B cell (primary cell): Measurements from ENCODE around the gene HMGN3. TPM values are rescaled to one million over a fixed set of nuclear protein-coding genes. Genes with fewer than 3 reads are reported as not detected.

Source experiments
- ATAC-seq: fragments of 200-7000 bp; cut with Tn5 transposase; one replicate; pipeline ENCODE4 v1.10.0; 2021; ENCODE audit warnings: low read depth, mild to moderate bottlenecking, moderate number of reproducible peaks, moderate library complexity
- CTCF ChIA-PET: fragments of 350-600 bp; sonication (Branson Sonifier 250); formaldehyde crosslinking; loops from one replicate; lab custom pipeline; 2021; ENCODE audit warnings: antibody characterized with exemption, inconsistent platforms; lab: Charles Lee
- POLR2A ChIA-PET: fragments of 350-600 bp; sonication (Branson Sonifier 250); formaldehyde crosslinking; loops from one replicate; lab custom pipeline; 2021; ENCODE audit warnings: antibody characterized with exemption; lab: Charles Lee
- DNase-seq: peaks from one replicate; pipeline ENCODE4 v3.0.0; 2013
- H2AFZ ChIP-seq: 2 replicates; pipeline ENCODE4 v1.6.1; 2012; ENCODE audit warnings: mild to moderate bottlenecking, low read depth, low read length; ENCODE audit not compliant: insufficient read depth, poor library complexity, severe bottlenecking
- H3K27ac ChIP-seq, 2 donors: 1 replicate in 1 of 2; 2 replicates in 1 of 2; pipeline ENCODE4 v1.5.1; 2012 to 2013; ENCODE audit warnings: low read length in 2 of 2, mild to moderate bottlenecking in 2 of 2, moderate library complexity in 1 of 2
- H3K27me3 ChIP-seq, 4 experiments: fragments of 200-600 bp in 1 of 4; sonication (generic) in 1 of 4; replicated peaks in 1 of 4; 1 replicate in 2 of 4; 2 replicates in 2 of 4; pipeline versions ENCODE4 v1.6.1 to v1.7.0; 2013 to 2016; ENCODE audit warnings: low read length in 3 of 4, mild to moderate bottlenecking in 2 of 4, mixed read lengths in 1 of 4, moderate library complexity in 1 of 4; ENCODE audit not compliant: insufficient read depth in 4 of 4, control insufficient read depth in 3 of 4; ENCODE audit errors: control extremely low read depth in 1 of 4
- H3K36me3 ChIP-seq, 2 experiments: replicated peaks in 1 of 2; 1 replicate in 1 of 2; 2 replicates in 1 of 2; pipeline versions ENCODE4 v1.6.1 to v1.7.1; 2013; ENCODE audit warnings: low read length in 1 of 2; ENCODE audit not compliant: insufficient read depth in 2 of 2, control insufficient read depth in 1 of 2; ENCODE audit errors: control extremely low read depth in 1 of 2, extremely low read depth in 1 of 2
- H3K4me1 ChIP-seq, 2 donors: fragments of 200-600 bp in 1 of 2; sonication (generic) in 1 of 2; 1 replicate in 1 of 2; 2 replicates in 1 of 2; pipeline versions ENCODE4 v1.5.1 to v1.6.1; 2013 to 2017; ENCODE audit warnings: low read length in 2 of 2; ENCODE audit not compliant: control insufficient read depth in 2 of 2, insufficient read depth in 2 of 2
- H3K4me2 ChIP-seq: replicated peaks from 2 replicates; pipeline ENCODE3; 2012; ENCODE audit warnings: mild to moderate bottlenecking, low read depth, low read length; ENCODE audit not compliant: poor library complexity, severe bottlenecking
- H3K4me3 ChIP-seq, 5 experiments: fragments of 200-600 bp in 1 of 5; sonication (generic) in 1 of 5; 1 replicate in 3 of 5; 2 replicates in 2 of 5; pipeline versions ENCODE4 v1.5.1 to v1.7.0; 2011 to 2016; ENCODE audit warnings: low read length in 4 of 5, mild to moderate bottlenecking in 4 of 5, low read depth in 2 of 5, control low read depth in 1 of 5, moderate library complexity in 1 of 5; ENCODE audit not compliant: insufficient read depth in 1 of 5; ENCODE audit errors: control extremely low read depth in 1 of 5, extremely low read depth in 1 of 5
- H3K79me2 ChIP-seq: fragments of 200-600 bp; sonication (generic); one replicate; pipeline ENCODE4 v1.6.0; 2016; ENCODE audit warnings: low read length; ENCODE audit not compliant: control insufficient read depth, insufficient read depth
- H3K9ac ChIP-seq: fragments of 200-600 bp; sonication (generic); 2 replicates; pipeline ENCODE4 v1.6.1; 2017; ENCODE audit warnings: mild to moderate bottlenecking, low read length, moderate library complexity
- H3K9me3 ChIP-seq, 3 donors: one replicate each; pipeline versions ENCODE4 v1.6.1 to v1.7.1; 2013; ENCODE audit warnings: low read length in 2 of 3; ENCODE audit not compliant: control insufficient read depth in 2 of 3, insufficient read depth in 1 of 3; ENCODE audit errors: control extremely low read depth in 1 of 3
- H4K20me1 ChIP-seq: 2 replicates; pipeline ENCODE4 v1.6.0; 2012; ENCODE audit warnings: mild to moderate bottlenecking, low read length; ENCODE audit not compliant: insufficient read depth, control insufficient read depth, poor library complexity, severe bottlenecking
- H3K27ac Mint-ChIP-seq: one replicate; pipeline ENCODE4 v1.8.0; 2021; ENCODE audit warnings: mixed read lengths
- H3K27me3 Mint-ChIP-seq: one replicate; pipeline ENCODE4 v1.8.0; 2021; ENCODE audit warnings: mixed read lengths
- H3K4me1 Mint-ChIP-seq: one replicate; pipeline ENCODE4 v1.8.0; 2021; ENCODE audit warnings: mixed read lengths
- H3K4me3 Mint-ChIP-seq: one replicate; pipeline ENCODE4 v1.8.0; 2021; ENCODE audit warnings: mixed read lengths
- H3K9me3 Mint-ChIP-seq: one replicate; pipeline ENCODE4 v1.8.0; 2022; ENCODE audit warnings: mixed read lengths; ENCODE audit not compliant: insufficient read depth
- EZH2 ChIP-seq: IDR thresholded peaks from 2 replicates; pipeline ENCODE4 v1.6.1; 2012; ENCODE audit warnings: borderline replicate concordance, low read depth, mild to moderate bottlenecking, moderate library complexity, low read length; ENCODE audit not compliant: insufficient read depth, poor library complexity, severe bottlenecking
- WGBS: methylation state at CpG from one replicate; pipeline ENCODE4 v1.1.5; 2013; ENCODE audit warnings: missing lambda C conversion rate; ENCODE audit not compliant: insufficient coverage; 5-methylcytosine and 5-hydroxymethylcytosine counted together
- intact Hi-C: fragments of 100-400 bp; cut with micrococcal nuclease; formaldehyde crosslinking; loops from one replicate; pipeline ENCODE4 v1.10.0; 2022
- polyA plus RNA-seq: library from polyadenylated mRNA; depleted of rRNA; stranded (reverse); fragments of >200 nt; gene quantifications from 2 replicates; pipeline ENCODE4 v1.2.3, GENCODE V29; 2012
- total RNA-seq, 2 donors: library from RNA; stranded (reverse); fragments of 120-200 nt in 1 of 2; gene quantifications; 1 replicate in 1 of 2; 2 replicates in 1 of 2; pipeline versions ENCODE4 v1.2.3 to v1.2.4, GENCODE V29; 2013 to 2022
- TF ChIP-seq, protein P1 (sequence below): fragments of 200-600 bp; IDR thresholded peaks from one replicate; pipeline ENCODE4 v1.8.0; 2022; ENCODE audit warnings: antibody characterized with exemption, mild to moderate bottlenecking

The HMGN3 gene
- total and polyA plus RNA-seq, 2 donors (not counting 1 experiment from before 2014, with no cell fraction given), result 40.1 to 44.3 TPM

DNA sequence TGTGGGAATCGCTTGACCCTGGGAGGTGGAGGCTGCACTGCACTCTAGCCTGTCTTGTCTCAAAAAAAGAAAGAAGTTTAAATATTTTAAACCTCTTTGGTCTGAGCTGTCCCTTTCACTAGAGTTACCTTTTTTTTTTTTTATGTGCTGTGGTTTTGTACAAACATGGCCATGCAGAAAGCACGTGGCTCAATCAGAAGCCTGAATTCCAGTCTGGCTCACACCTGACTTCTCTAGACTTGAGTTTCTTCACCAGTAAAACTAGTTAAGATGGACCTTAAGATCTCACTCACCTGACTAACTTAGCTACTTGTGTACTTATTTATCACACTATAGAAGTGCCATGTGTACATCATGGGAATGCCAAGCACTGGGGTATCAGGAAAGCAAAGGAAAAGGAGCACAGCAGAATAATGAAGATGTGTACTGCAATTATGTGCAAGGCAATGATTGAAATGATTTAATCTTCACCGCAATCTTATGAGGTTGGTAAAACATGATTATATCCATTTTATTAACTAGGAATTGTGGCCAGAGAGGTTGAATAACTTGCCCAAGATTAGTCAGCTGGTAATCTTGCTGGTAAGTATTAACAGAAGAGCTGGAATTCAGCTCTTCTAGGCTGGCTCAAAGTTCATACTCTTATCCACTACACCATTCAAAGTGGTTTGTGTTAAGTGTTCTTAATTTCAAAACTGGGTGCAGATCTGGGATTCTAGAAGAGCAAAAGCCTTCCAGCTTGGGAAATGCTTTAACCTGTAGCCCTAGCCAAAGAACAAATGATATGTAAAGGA, 10.7 kb downstream of the HMGN3 start:
- DNase-seq (no peak), ATAC-seq (no peak)
- intact Hi-C loops, result no loop called here
- Mint-ChIP-seq H3K27ac (no peak overlapping the region), H3K4me3 (no peak overlapping the region), H3K4me1 (no peaks in the 10 kb centered on the region), H3K9me3 (no peaks in the 10 kb centered on the region), H3K27me3 (no peaks in the 10 kb centered on the region)
- H3K9me3 ChIP-seq, result no peaks in the 10 kb centered on the region
- H3K4me1 ChIP-seq, result no peaks in the 10 kb centered on the region
- 100% methylated on average over 1 of the region's 3 CpGs for WGBS
- H3K4me2 ChIP-seq, result no peak overlapping the region
- H3K27ac ChIP-seq, result no peak overlapping the region
- no peak overlapping the region for H3K4me3 ChIP-seq
- H2AFZ ChIP-seq, result no peak overlapping the region
- H4K20me1 ChIP-seq, result peaks cover 12% of the 10 kb centered on the region
- POLR2A ChIA-PET, result no interaction called here
- H3K9ac ChIP-seq, result no peak overlapping the region
- H3K27me3 ChIP-seq, result no peaks in the 10 kb centered on the region
- TF ChIP-seq, protein P1, sequence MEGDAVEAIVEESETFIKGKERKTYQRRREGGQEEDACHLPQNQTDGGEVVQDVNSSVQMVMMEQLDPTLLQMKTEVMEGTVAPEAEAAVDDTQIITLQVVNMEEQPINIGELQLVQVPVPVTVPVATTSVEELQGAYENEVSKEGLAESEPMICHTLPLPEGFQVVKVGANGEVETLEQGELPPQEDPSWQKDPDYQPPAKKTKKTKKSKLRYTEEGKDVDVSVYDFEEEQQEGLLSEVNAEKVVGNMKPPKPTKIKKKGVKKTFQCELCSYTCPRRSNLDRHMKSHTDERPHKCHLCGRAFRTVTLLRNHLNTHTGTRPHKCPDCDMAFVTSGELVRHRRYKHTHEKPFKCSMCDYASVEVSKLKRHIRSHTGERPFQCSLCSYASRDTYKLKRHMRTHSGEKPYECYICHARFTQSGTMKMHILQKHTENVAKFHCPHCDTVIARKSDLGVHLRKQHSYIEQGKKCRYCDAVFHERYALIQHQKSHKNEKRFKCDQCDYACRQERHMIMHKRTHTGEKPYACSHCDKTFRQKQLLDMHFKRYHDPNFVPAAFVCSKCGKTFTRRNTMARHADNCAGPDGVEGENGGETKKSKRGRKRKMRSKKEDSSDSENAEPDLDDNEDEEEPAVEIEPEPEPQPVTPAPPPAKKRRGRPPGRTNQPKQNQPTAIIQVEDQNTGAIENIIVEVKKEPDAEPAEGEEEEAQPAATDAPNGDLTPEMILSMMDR, result no peak
- TF ChIP-seq EZH2, result no peak
- H3K79me2 ChIP-seq, result peaks cover 31% of the 10 kb centered on the region
- H3K36me3 ChIP-seq, result peaks cover 0 to 3% of the 10 kb centered on the region in 2 experiments
- CTCF ChIA-PET, result no interaction called here

DNA sequence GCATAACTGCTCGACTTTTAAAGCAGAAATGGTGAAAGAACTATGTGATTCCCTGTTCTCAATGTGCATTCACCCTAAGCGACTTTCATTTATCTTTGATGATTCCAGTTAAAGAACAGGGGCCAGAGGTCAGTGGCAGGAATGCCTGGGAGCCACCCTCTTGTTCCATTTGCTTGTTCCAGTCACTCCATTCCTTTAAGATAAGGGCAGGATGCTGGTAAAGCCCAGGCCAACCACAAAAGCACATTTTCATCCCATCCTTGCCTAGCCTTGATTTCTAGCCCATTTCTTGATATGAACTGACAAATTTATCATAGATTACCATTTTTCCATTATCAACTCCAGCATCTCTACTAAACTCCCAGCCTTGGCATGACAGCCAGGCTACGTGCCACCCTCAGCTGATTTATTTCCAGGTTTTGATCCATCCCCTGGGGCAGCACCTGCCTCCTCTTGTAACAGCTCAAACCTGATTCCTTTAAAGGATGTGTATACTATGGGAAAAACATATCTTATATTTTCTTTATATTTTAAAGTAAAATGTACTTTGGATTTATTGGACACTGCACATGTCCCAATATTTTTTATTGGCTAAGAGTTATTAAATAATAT, 19.2 kb downstream of the HMGN3 start:
- no peaks in the 10 kb centered on the region for H3K9me3 Mint-ChIP-seq
- intact Hi-C loops, result no loop called here
- Histone ChIP-seq H3K27me3 (no peaks in the 10 kb centered on the region), H3K9me3 (no peaks in the 10 kb centered on the region), H3K9ac (no peak overlapping the region), H3K4me1 (no peaks in the 10 kb centered on the region), H2AFZ (no peak overlapping the region), H3K79me2 (peaks cover 3% of the 10 kb centered on the region), H3K27ac (no peak overlapping the region), H3K4me3 (no peak overlapping the region), H4K20me1 (no peaks in the 10 kb centered on the region), H3K36me3 (peaks cover 0 to 6% of the 10 kb centered on the region in 2 experiments), H3K4me2 (no peak overlapping the region)
- 100% methylated on average over 2 of the region's 3 CpGs for WGBS
- ChIA-PET CTCF (no interaction called here), POLR2A (no interaction called here)
- H3K4me1 Mint-ChIP-seq, result no peaks in the 10 kb centered on the region
- no peaks in the 10 kb centered on the region for H3K27me3 Mint-ChIP-seq
- no peak for TF ChIP-seq EZH2
- TF ChIP-seq, protein P1, result no peak
- DNase-seq, result no peak
- ATAC-seq, result no peak
- H3K27ac Mint-ChIP-seq, result no peak overlapping the region
- H3K4me3 Mint-ChIP-seq, result no peak overlapping the region
